GM12878 (cell line): ENCODE results near the gene NTSR1. TPM values are rescaled to one million over a fixed set of nuclear protein-coding genes. Genes with fewer than 3 reads are reported as not detected.
A peak's percentile ranks its signal among the peaks of the same experiment; 100 is the strongest.

Source experiments
- ATF2 ChIP-seq: IDR thresholded peaks from 2 replicates; pipeline ENCODE4 v1.6.1; 2012; ENCODE audit warnings: low read length, inconsistent platforms
- CBFB ChIP-seq: IDR thresholded peaks from 2 replicates; pipeline ENCODE4 v1.6.1; 2016; ENCODE audit warnings: antibody characterized with exemption, low read depth
- CREB1 ChIP-seq: IDR thresholded peaks from 2 replicates; pipeline ENCODE4 v1.6.1; 2012; ENCODE audit warnings: low read depth, mild to moderate bottlenecking, inconsistent platforms
- DPF2 ChIP-seq: fragments of 450-650 bp; IDR thresholded peaks from 2 replicates; pipeline ENCODE4 v1.6.1; 2017; ENCODE audit warnings: mild to moderate bottlenecking
- E4F1 ChIP-seq: fragments of 450-650 bp; IDR thresholded peaks from 2 replicates; pipeline ENCODE4 v1.6.1; 2018; ENCODE audit warnings: borderline replicate concordance, mild to moderate bottlenecking; ENCODE audit not compliant: partially characterized antibody
- ETV6 ChIP-seq, 2 experiments: fragments of 450-650 bp in 1 of 2; IDR thresholded peaks in 1 of 2; conservative IDR thresholded peaks in 1 of 2; 2 replicates each; pipeline ENCODE4 v1.6.1; 2014; ENCODE audit warnings: antibody characterized with exemption in 1 of 2, borderline replicate concordance in 1 of 2, low read depth in 1 of 2, mild to moderate bottlenecking in 1 of 2, moderate library complexity in 1 of 2
- MAX ChIP-seq: IDR thresholded peaks from 2 replicates; pipeline ENCODE4 v1.6.1; 2012; ENCODE audit warnings: low read depth, low read length, improper control_type of control experiment
- MTA2 ChIP-seq: fragments of 450-650 bp; IDR thresholded peaks from 2 replicates; pipeline ENCODE4 v1.6.1; 2016; ENCODE audit warnings: low read depth, mild to moderate bottlenecking, moderate library complexity
- PRDM15 ChIP-seq: fragments of 450-650 bp; formaldehyde crosslinking; IDR thresholded peaks from 2 replicates; pipeline ENCODE4 v1.4.0; 2020; ENCODE audit warnings: mild to moderate bottlenecking, moderate library complexity
- SREBF1 ChIP-seq: IDR thresholded peaks from 2 replicates; pipeline ENCODE4 v1.6.1; 2012; ENCODE audit warnings: mild to moderate bottlenecking, low read length
- SREBF2 ChIP-seq: IDR thresholded peaks from 2 replicates; pipeline ENCODE4 v1.6.1; 2012; ENCODE audit warnings: mild to moderate bottlenecking, low read length
- TCF7 ChIP-seq: IDR thresholded peaks from 2 replicates; pipeline ENCODE4 v1.6.1; 2014; ENCODE audit warnings: antibody characterized with exemption, borderline replicate concordance
- ZNF207 ChIP-seq: fragments of 450-650 bp; IDR thresholded peaks from 2 replicates; pipeline ENCODE4 v1.6.1; 2014; ENCODE audit warnings: antibody characterized with exemption, mild to moderate bottlenecking, borderline replicate concordance
- ZNF384 ChIP-seq: IDR thresholded peaks from 2 replicates; pipeline ENCODE4 v1.6.1; 2012; ENCODE audit warnings: low read depth, mild to moderate bottlenecking, low read length, improper control_type of control experiment, borderline replicate concordance
- ZNF687 ChIP-seq: fragments of 450-650 bp; IDR thresholded peaks from 2 replicates; pipeline ENCODE4 v1.6.1; 2017; ENCODE audit warnings: mild to moderate bottlenecking, moderate library complexity
- polyA plus RNA-seq, 11 experiments: library from polyadenylated mRNA; depleted of rRNA in 4 of 11; unstranded in 6 of 11; stranded (reverse) in 5 of 11; fragments of >200 nt; fragmentation: Nextera tagmentation in 4 of 11; fragmentation: Illumina TruSeq in 1 of 11; extraction: Ambion mirVana in 4 of 11; extraction: Trizol in 1 of 11; gene quantifications; 1 replicate in 1 of 11; 2 replicates in 10 of 11; pipeline versions ENCODE4 v1.2.1 to v1.2.3, GENCODE V29; 2011 to 2016; ENCODE audit warnings: inconsistent platforms in 2 of 11, missing spikeins in 2 of 11, low read depth in 1 of 11
- total RNA-seq, 4 experiments: library from RNA; depleted of rRNA in 3 of 4; stranded (reverse); fragments of >200 nt in 3 of 4; fragmentation: Illumina TruSeq in 1 of 4; extraction: Trizol in 1 of 4; gene quantifications; 2 replicates each; pipeline versions ENCODE4 v1.2.1 to v1.2.3, GENCODE V29; 2013 to 2021

The NTSR1 gene
- total and polyA plus RNA-seq, 10 of the 15 experiments (the other 5 are each of a cell fraction or from before 2014, with no cell fraction given) = not detected

GRCh38 chr20:62740286-62741141 is 31.9 kb downstream of the NTSR1 start (continued):
- TF ChIP-seq PRDM15 (CRISPR knock-in tag) (no peak), ZNF384 (no peak), ZNF687 (no peak), DPF2 (no peak), ZNF207 (no peak), ATF2 (0 out of 2 replicates have a peak, but pooled peaks have one; percentile 73), SREBF1 (no peak), MTA2 (no peak), CBFB (no peak; the same call in none of the 2 replicates), SREBF2 (no peak), MAX (no peak), ETV6 (conservative IDR thresholded peaks at IDR 0.05 in 1 of 2, IDR thresholded peaks at IDR 0.05 in 1 of 2; ENCODE audit: borderline replicate concordance in 1 of 2, low read depth in 1 of 2) (peak; percentile 99 to 100), E4F1 (no peak), TCF7 (peak; percentile 82), CREB1 (peak; percentile 56; the same call in 1 of the 2 replicates)
